HG02870 (cell line): Measurements from ENCODE around the gene USE1.
"Not testable (repeated sequence)": the region's sequence is repeated elsewhere in the genome, so short reads cannot be mapped to it uniquely, and the experiment has no call there.

Experiments
- ATAC-seq: cut with Tn5 transposase; IDR thresholded peaks from one replicate; pipeline ENCODE4 v1.9.1; 2021; ENCODE audit warnings: mild to moderate bottlenecking, moderate library complexity; ENCODE audit not compliant: unreplicated experiment

The USE1 gene

GRCh38 chr19:17215127-17215971 is at the start of gene USE1:
Gene USE1, plus strand, starts transcription at chr19:17215357. Its CDS starts 49 bp downstream, at chr19:17215406.
- peak; percentile 76 for ATAC-seq

DNA sequence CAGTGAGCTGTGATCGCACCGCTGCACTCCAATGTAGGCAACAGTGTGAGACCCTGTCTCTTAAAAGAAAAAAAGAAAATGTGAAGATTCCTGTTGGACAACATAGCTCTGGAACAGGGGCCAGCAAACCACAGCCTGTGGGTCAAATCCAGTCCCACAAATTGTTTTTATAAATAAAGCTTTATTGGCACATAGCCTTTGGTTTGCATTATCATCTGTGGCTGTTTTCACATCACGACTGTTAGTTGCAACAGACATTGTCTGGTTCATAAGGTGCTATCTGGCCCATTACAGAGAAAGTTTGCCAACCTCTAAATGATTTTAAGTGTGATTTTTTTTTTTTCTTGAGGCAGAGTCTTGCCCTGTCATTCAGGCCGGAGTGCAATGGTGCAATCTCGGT is 49.4 kb upstream of the USE1 start:
- no peak for ATAC-seq

- no peak for ATAC-seq
Observed at GRCh38 chr19:17170538-17171297, 44.4 kb upstream of the USE1 start.

DNA sequence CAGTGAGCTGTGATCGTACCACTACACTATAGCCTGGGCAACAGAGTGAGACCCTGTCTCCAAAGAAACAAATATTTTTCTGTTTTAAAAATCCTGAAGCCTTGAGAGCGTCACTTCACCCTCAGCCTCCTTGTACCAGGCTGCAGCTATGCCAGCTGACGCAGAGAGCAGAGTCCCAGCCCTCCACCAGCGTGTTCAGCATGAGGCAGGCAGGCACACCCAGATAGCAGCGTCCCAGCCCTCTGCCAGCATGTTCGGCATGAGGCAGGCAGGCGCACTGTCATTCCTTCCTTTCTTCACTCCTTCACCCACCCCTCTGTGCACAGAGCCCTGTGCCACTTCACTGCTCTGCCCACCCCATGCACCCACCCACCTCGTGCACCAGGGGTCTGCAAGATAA is 43.3 kb upstream of the USE1 start:
- no peak for ATAC-seq

- no peak for ATAC-seq
Observed at GRCh38 chr19:17172624-17173345, 42.4 kb upstream of the USE1 start.

- no peak for ATAC-seq
Observed at GRCh38 chr19:17178291-17178690, 36.9 kb upstream of the USE1 start.

DNA sequence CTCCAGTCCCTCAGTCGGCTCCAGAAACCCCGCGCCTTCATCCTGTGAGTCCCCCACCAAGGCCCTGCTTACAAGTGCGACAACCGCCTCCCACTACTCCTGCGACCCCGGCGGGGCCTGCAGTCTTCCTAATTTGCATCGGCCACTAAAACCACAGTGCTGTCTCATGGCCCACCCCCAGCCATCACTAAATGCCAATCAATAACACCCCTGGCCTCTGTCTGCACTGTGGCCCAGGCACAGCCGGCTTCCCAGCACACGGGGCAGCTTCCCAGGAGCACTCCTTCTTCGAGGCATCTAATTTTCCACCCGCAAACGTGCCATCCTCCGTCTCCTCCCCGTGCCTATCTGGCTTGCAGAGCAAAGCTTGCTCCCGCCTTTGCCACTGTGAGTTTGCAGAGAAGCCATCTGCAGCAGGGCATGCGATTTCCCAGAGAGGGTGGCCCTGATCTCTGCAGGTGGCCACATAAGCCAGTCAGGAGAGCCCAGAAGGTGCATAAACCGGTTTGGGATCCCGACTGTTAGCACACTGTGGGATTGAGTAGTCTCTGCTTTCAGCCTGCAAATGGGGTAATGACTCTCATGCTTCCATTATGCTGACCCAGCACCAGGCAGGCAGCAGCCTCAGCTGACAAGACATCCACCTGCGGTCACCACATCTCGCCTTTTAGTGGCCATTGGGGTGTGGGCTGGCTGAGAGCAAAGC is 34.0 kb upstream of the USE1 start:
- no peak for ATAC-seq

DNA sequence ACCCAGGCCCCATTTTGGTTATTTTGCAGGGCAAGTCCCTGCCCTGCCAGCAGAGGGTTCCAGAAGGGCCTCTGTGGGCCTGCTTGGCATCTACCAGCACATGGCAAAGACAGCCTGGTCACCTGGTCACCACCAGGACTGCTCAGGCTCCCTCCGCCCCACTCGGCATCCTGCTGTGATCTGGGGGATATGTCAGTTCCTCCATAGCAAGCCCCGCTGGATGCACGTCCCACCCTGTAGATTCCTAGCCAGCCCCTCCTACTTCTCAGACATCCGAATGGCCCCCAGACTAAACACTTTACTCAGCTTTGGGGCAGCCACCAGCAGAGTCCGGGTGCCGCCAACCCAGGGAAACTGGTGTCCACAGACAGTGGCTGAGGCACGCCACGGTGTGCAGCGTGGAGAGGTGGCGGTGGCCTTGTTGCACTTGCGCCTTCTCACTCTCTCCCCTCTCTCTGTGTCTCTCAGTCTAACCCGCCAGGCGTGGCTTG is 31.8 kb upstream of the USE1 start:
- ATAC-seq: no peak

DNA sequence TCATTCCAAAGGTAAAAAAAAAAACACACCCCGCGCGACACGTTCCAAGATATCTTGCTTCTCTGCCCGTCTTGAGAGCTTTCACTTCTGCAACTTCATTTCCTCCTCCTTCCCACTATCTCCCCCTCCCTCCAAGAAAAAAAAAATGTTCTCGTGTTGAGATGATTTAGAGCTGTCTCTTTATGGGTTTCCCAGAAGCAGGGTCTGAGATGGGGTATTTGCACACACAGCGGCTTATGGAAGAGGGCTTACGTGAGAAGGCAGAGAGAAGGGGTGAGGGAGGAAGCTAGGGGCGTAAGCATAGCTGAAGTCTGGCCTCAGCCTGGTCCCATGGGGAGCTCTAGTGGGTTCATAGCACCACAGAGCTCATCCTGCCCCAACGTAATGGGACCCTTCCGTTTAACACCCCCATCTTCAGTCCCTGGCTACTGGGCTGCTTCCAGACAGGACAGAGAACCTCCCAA is 31.3 kb upstream of the USE1 start:
- ATAC-seq: no peak

DNA sequence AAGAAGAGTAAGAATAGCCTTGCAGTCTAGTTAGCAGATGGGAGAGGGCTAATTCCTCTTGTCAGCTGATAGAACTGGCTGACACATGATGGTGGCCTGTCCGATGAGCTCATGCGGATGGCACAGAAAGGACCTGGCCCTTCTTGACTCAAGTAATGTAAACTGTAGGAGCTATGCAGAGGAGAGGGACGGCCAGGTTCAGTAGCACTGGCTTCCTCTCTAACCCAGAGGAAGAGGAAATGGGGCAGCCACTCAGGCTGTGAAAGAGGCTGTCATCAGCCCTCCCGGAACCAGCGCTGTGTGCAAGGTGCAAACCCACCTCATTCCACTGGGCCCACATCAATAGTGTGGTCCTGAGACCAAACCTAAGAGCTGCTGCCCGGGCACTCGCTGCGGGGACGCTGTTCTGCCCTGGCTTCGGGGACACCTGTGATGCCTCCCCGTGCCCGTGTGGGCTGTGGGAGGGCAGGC is 30.8 kb upstream of the USE1 start:
- ATAC-seq: no peak

DNA sequence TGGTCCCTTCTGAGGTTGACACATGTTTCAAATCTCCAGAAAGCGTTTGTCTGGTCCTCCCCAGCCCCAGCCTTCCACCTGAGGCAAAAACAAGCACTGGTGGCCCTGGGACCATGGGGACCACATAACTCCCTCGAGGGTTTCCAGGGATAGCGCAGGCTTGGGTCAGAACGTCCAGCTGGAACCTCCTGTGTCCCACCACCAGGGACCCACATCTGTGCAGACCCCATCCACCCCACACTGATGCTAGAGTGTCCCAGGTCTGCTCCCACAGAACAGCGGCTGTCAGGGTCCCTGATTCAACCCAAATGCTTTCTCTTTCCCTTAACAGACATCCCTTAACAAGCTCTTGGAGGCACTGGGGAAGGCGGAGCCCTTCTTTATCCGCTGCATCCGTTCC is 29.6 kb upstream of the USE1 start:
- ATAC-seq: no peak

DNA sequence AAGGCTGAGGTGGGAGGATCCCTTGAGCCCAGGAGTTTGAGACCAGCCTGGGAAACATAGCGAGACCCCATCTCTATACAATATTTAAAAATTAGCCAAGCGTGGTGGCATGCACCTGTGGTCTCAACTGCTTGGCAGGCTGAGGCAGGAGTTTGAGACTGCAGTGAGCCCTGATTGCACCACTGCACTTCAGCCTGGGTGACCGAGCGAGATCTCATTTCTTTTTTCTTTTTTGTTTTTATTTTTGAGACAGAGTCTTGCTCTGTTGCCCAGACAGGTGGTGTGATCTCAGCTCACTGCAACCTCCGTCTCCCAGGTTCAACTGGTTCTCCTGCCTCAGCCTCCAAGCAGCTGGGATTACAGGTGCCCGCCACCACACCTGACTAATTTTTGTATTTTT is 23.4 kb upstream of the USE1 start:
- ATAC-seq: not testable (repeated sequence)

DNA sequence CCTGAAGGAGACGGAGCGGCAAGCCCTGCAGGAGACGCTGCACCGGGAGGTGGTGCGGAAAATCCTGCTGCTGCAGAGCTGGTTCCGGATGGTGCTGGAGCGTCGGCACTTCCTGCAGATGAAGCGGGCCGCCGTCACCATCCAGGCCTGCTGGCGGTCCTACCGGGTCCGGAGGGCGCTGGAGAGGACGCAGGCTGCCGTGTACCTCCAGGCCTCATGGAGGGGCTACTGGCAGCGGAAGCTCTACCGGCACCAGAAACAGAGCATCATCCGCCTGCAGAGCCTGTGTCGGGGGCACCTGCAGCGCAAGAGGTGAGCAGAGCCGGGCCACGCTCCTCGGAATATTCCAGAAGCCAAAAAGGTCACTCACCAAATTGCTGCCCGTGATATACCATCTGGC is 22.4 kb upstream of the USE1 start:
- ATAC-seq: no peak

GRCh38 chr19:17194608-17195007 is 20.5 kb upstream of the USE1 start:
- ATAC-seq: no peak

GRCh38 chr19:17195106-17195505 is 20.1 kb upstream of the USE1 start:
- ATAC-seq: no peak

GRCh38 chr19:17196610-17197009 is 18.5 kb upstream of the USE1 start:
- ATAC-seq: no peak

- ATAC-seq: no peak
Observed at GRCh38 chr19:17197666-17198065, 17.5 kb upstream of the USE1 start.

- no peak for ATAC-seq
Observed at GRCh38 chr19:17200408-17201079, 14.6 kb upstream of the USE1 start.

- no peak for ATAC-seq
Observed at GRCh38 chr19:17202249-17202648, 12.9 kb upstream of the USE1 start.

DNA sequence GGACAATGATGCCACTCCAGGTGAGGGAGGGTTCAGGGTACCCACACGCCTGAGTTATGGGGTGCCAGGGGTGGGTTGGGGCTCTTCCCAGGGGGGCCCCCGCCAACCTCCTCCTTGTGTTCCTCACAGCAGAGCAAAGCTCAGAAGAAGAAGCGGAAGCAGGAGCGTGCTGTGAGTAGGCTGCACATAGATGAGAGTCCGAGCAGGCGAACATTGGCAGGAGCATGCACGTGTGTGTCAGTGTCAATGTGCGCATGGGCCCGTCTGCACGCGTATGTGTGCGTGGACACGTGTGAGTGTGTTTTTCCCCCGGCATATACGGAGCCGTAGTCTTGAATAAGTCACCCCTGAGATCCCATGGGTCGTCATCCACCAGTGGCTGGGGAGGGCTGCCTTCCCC is 12.4 kb upstream of the USE1 start:
- no peak for ATAC-seq
